ENCODE results near the gene CTAGE1.

The CTAGE1 gene

DNA sequence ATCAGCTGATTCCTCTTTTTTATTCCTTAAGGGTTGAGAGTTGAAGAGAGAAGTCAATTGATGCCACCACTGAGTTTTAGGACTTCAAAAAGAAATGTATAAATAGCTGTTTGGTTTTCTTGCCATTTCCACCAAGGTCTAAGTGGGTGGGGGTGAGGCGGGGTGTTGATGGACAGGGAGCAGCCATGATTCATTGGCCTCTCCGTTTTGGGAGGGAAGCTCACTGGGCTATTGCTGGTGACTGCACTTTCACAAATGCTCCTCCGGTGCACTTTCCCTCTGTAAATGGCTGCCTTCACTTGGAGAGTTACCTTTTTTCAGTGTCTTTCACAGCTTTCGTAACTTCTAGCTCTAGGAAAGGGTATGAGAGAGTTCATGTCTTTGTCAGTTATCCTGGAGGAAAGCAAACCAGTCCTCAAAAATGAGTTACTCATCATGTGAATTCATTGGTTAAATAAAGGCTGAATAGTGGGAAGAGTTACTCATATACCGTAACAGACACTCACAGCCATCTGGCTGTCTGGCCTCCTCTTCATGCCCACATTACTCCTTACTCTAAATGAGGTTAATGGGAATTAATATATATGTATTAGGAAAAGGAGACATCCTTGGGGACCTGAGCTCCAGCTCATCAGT is 17.4 kb upstream of the CTAGE1 start:
- Histone ChIP-seq H3K27ac (ENCODE audit: low read length) (no peak overlapping the region), H3K4me1 (ENCODE audit: control insufficient read depth, insufficient read depth, low read length) (no peaks in the 10 kb centered on the region), H3K9ac (ENCODE audit: low read length in 2 of 2) (no peak overlapping the region), H3K27me3 (ENCODE audit: control insufficient read depth in 1 of 2, insufficient read depth in 2 of 2, low read length in 2 of 2) (no peaks in the 10 kb centered on the region), H3K36me3 (ENCODE audit: control insufficient read depth in 2 of 2, insufficient read depth in 2 of 2, low read length in 2 of 2) (no peaks in the 10 kb centered on the region), H3K9me3 (ENCODE audit: control insufficient read depth in 2 of 2, low read length in 2 of 2) (peaks cover 0 to under 1% of the 10 kb centered on the region in 2 donors), H3K4me3 (ENCODE audit: low read length in 2 of 2) (no peak overlapping the region)

- Histone ChIP-seq H3K36me3 (ENCODE audit: control insufficient read depth in 2 of 2, insufficient read depth in 2 of 2, low read length in 2 of 2) (no peaks in the 10 kb centered on the region), H3K4me1 (ENCODE audit: control insufficient read depth, insufficient read depth, low read length) (no peaks in the 10 kb centered on the region), H3K27ac (ENCODE audit: low read length) (no peak overlapping the region), H3K9me3 (ENCODE audit: control insufficient read depth in 2 of 2, low read length in 2 of 2) (no peaks in the 10 kb centered on the region), H3K9ac (ENCODE audit: low read length in 2 of 2) (no peak overlapping the region), H3K27me3 (ENCODE audit: control insufficient read depth in 1 of 2, insufficient read depth in 2 of 2, low read length in 2 of 2) (no peaks in the 10 kb centered on the region), H3K4me3 (ENCODE audit: low read length in 2 of 2) (no peak overlapping the region)
These were observed 16.2 kb upstream of the CTAGE1 start for GRCh38 chr18:22433956-22434355.

DNA sequence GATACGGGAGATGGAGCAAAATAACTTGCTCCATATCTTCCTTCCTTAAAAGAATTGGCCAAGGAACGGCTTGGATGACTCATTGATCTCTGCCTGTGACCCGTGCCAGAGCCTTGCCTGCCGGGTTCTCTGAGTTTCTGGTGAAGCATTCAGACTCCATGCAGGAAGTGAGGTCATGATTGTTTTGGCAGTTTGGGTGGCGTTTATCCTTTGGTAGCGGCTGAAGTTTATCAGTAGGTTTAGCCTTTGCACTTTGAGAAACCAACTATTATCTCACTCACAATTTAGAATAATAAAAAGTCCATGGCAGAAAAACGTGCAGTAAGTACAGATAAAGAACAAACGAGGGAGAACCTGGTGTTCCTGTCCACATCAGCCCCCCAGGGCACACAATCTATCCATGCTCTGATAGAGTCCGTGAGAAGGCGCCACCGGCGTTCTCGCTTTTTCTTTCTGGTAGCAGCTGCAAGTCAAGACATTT is 15.0 kb upstream of the CTAGE1 start:
- no peaks in the 10 kb centered on the region for H3K36me3 ChIP-seq (ENCODE audit: control insufficient read depth in 2 of 2, insufficient read depth in 2 of 2, low read length in 2 of 2)
- H3K9ac ChIP-seq (ENCODE audit: low read length in 2 of 2): no peak overlapping the region
- H3K4me1 ChIP-seq (ENCODE audit: control insufficient read depth, insufficient read depth, low read length): no peaks in the 10 kb centered on the region
- H3K9me3 ChIP-seq (ENCODE audit: control insufficient read depth in 2 of 2, low read length in 2 of 2): no peaks in the 10 kb centered on the region
- no peaks in the 10 kb centered on the region for H3K27me3 ChIP-seq (ENCODE audit: control insufficient read depth in 1 of 2, insufficient read depth in 2 of 2, low read length in 2 of 2)
- H3K4me3 ChIP-seq (ENCODE audit: low read length in 2 of 2): no peak overlapping the region
- no peak overlapping the region for H3K27ac ChIP-seq (ENCODE audit: low read length)

- H3K4me3 ChIP-seq (ENCODE audit: low read length in 2 of 2): no peak overlapping the region
- no peaks in the 10 kb centered on the region for H3K36me3 ChIP-seq (ENCODE audit: control insufficient read depth in 2 of 2, insufficient read depth in 2 of 2, low read length in 2 of 2)
- H3K27ac ChIP-seq (ENCODE audit: low read length): no peak overlapping the region
- no peaks in the 10 kb centered on the region for H3K27me3 ChIP-seq (ENCODE audit: control insufficient read depth in 1 of 2, insufficient read depth in 2 of 2, low read length in 2 of 2)
- no peaks in the 10 kb centered on the region for H3K9me3 ChIP-seq (ENCODE audit: control insufficient read depth in 2 of 2, low read length in 2 of 2)
- H3K9ac ChIP-seq (ENCODE audit: low read length in 2 of 2): no peak overlapping the region
- H3K4me1 ChIP-seq (ENCODE audit: control insufficient read depth, insufficient read depth, low read length): no peaks in the 10 kb centered on the region
These were observed 11.8 kb upstream of the CTAGE1 start for GRCh38 chr18:22429564-22429963.

- no peak overlapping the region for H3K27ac ChIP-seq (ENCODE audit: low read length)
These were observed 11.0 kb upstream of the CTAGE1 start for GRCh38 chr18:22428672-22429071.

GRCh38 chr18:22427822-22428549 is 10.3 kb upstream of the CTAGE1 start:
- Histone ChIP-seq H3K4me3 (ENCODE audit: low read length in 2 of 2) (no peak overlapping the region), H3K36me3 (ENCODE audit: control insufficient read depth in 2 of 2, insufficient read depth in 2 of 2, low read length in 2 of 2) (no peaks in the 10 kb centered on the region), H3K9ac (ENCODE audit: low read length in 2 of 2) (no peak overlapping the region), H3K9me3 (ENCODE audit: control insufficient read depth in 2 of 2, low read length in 2 of 2) (no peaks in the 10 kb centered on the region), H3K27me3 (ENCODE audit: control insufficient read depth in 1 of 2, insufficient read depth in 2 of 2, low read length in 2 of 2) (no peaks in the 10 kb centered on the region), H3K4me1 (ENCODE audit: control insufficient read depth, insufficient read depth, low read length) (peaks cover 4% of the 10 kb centered on the region), H3K27ac (ENCODE audit: low read length) (no peak overlapping the region)

More at GRCh38 chr18:22428672-22429071, 11.0 kb upstream of the CTAGE1 start:
- Histone ChIP-seq H3K4me1 (ENCODE audit: control insufficient read depth, insufficient read depth, low read length) (no peaks in the 10 kb centered on the region), H3K9ac (ENCODE audit: low read length in 2 of 2) (no peak overlapping the region), H3K36me3 (ENCODE audit: control insufficient read depth in 2 of 2, insufficient read depth in 2 of 2, low read length in 2 of 2) (no peaks in the 10 kb centered on the region), H3K9me3 (ENCODE audit: control insufficient read depth in 2 of 2, low read length in 2 of 2) (no peaks in the 10 kb centered on the region), H3K27me3 (ENCODE audit: control insufficient read depth in 1 of 2, insufficient read depth in 2 of 2, low read length in 2 of 2) (no peaks in the 10 kb centered on the region), H3K4me3 (ENCODE audit: low read length in 2 of 2) (no peak overlapping the region)

DNA sequence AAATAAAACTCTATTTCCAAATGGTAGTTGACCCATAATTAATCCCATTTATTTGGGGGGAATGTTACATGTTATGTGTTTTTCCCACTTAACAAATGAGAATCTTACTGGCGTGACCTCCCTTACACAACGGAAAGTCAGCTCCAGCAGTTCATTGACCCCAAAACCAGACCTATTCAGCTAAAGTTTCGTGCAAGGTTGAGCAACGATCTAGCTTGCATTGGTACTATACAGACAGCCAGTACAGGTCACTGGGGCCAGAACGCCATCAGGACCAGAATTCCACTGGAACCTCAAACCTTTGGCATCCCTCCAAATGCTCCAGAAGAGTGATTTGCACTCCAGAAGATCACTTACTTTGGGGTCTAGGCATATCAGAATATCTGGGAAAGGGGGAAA is 6.8 kb upstream of the CTAGE1 start:
- Histone ChIP-seq H3K36me3 (ENCODE audit: control insufficient read depth in 2 of 2, insufficient read depth in 2 of 2, low read length in 2 of 2) (no peaks in the 10 kb centered on the region), H3K4me1 (ENCODE audit: control insufficient read depth, insufficient read depth, low read length) (peaks cover 5% of the 10 kb centered on the region), H3K27ac (ENCODE audit: low read length) (no peak overlapping the region), H3K9me3 (ENCODE audit: control insufficient read depth in 2 of 2, low read length in 2 of 2) (no peaks in the 10 kb centered on the region), H3K4me3 (ENCODE audit: low read length in 2 of 2) (no peak overlapping the region), H3K9ac (ENCODE audit: low read length in 2 of 2) (no peak overlapping the region), H3K27me3 (ENCODE audit: control insufficient read depth in 1 of 2, insufficient read depth in 2 of 2, low read length in 2 of 2) (no peaks in the 10 kb centered on the region)

DNA sequence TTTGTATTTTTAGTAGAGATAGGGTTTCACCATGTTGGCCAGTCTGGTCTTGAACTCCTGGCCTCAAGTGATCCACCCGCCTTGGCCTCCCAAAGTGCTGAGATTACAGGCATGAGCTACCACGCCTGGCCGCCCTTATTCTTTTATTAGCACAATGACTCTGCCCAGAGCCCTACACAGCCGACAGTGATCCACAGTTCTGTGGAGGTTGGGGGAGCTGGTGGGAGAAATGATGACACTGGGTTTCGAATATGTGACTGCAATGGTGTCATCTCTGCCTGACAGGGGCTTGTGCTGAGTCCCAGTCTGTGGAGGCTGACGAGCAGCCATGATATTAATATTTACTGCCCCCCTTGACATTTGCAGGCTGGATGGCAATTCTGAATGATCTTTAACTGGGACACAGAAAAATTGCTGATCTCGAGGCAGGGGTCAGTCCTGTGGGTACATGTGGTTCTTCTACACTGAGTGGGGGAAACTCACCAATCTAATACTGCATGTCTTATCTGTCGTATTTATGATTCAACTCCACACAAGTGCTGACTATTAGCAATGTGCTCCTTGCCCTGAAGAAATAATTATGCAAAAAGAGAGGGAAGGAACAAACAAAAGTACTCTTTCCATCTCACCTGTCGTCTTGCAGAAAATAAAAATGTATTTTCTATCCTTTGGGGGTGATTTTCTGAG is 6.3 kb upstream of the CTAGE1 start:
- H3K27ac ChIP-seq (ENCODE audit: low read length): no peak overlapping the region
- H3K36me3 ChIP-seq (ENCODE audit: control insufficient read depth in 2 of 2, insufficient read depth in 2 of 2, low read length in 2 of 2): no peaks in the 10 kb centered on the region
- H3K4me1 ChIP-seq (ENCODE audit: control insufficient read depth, insufficient read depth, low read length): peaks cover 5% of the 10 kb centered on the region

GRCh38 chr18:22422909-22423548 is 5.3 kb upstream of the CTAGE1 start:
- no peaks in the 10 kb centered on the region for H3K36me3 ChIP-seq (ENCODE audit: control insufficient read depth in 2 of 2, insufficient read depth in 2 of 2, low read length in 2 of 2)
- no peak overlapping the region for H3K9ac ChIP-seq (ENCODE audit: low read length in 2 of 2)
- H3K9me3 ChIP-seq (ENCODE audit: control insufficient read depth in 2 of 2, low read length in 2 of 2): peaks cover 0 to 2% of the 10 kb centered on the region in 2 donors
- H3K27me3 ChIP-seq (ENCODE audit: control insufficient read depth in 1 of 2, insufficient read depth in 2 of 2, low read length in 2 of 2): peaks cover 1 to 2% of the 10 kb centered on the region in 2 donors
- peaks cover 5% of the 10 kb centered on the region for H3K4me1 ChIP-seq (ENCODE audit: control insufficient read depth, insufficient read depth, low read length)
- H3K27ac ChIP-seq (ENCODE audit: low read length): no peak overlapping the region
- H3K4me3 ChIP-seq (ENCODE audit: low read length in 2 of 2): no peak overlapping the region

More for the DNA sequence above, 6.3 kb upstream of the CTAGE1 start:
- no peak overlapping the region for H3K9ac ChIP-seq (ENCODE audit: low read length in 2 of 2)
- no peak overlapping the region for H3K4me3 ChIP-seq (ENCODE audit: low read length in 2 of 2)
- no peaks in the 10 kb centered on the region for H3K9me3 ChIP-seq (ENCODE audit: control insufficient read depth in 2 of 2, low read length in 2 of 2)
- H3K27me3 ChIP-seq (ENCODE audit: control insufficient read depth in 1 of 2, insufficient read depth in 2 of 2, low read length in 2 of 2): no peaks in the 10 kb centered on the region

- H3K27ac ChIP-seq (ENCODE audit: low read length): no peak overlapping the region
- no peak overlapping the region for H3K4me3 ChIP-seq (ENCODE audit: low read length in 2 of 2)
- H3K9ac ChIP-seq (ENCODE audit: low read length in 2 of 2): no peak overlapping the region
- H3K27me3 ChIP-seq (ENCODE audit: control insufficient read depth in 1 of 2, insufficient read depth in 2 of 2, low read length in 2 of 2): peaks cover 2% of the 10 kb centered on the region in 2 donors
- peaks cover 0 to 7% of the 10 kb centered on the region in 2 donors for H3K9me3 ChIP-seq (ENCODE audit: control insufficient read depth in 2 of 2, low read length in 2 of 2)
- peaks cover 5% of the 10 kb centered on the region for H3K4me1 ChIP-seq (ENCODE audit: control insufficient read depth, insufficient read depth, low read length)
- no peaks in the 10 kb centered on the region for H3K36me3 ChIP-seq (ENCODE audit: control insufficient read depth in 2 of 2, insufficient read depth in 2 of 2, low read length in 2 of 2)
These were observed 2.9 kb upstream of the CTAGE1 start for GRCh38 chr18:22420652-22421051.

Data from stomach smooth muscle (tissue), 2 donors.